ENCODE measurements around the gene POLR2J. TPM values are rescaled to one million over a fixed set of nuclear protein-coding genes. Genes with fewer than 3 reads are reported as not detected.

The POLR2J gene
- total RNA-seq, 1 experiment from 2014 or later: 69.4 TPM

GRCh38 chr7:102460467-102460866, 18.3 kb downstream of the POLR2J start:
- in situ Hi-C loops (cut with HindIII; ENCODE audit: low pct_unique_long_range_greater_than_20kb, low sequenced_read_pairs) (no loop called here), intact Hi-C loops (cut with micrococcal nuclease; ENCODE audit: unreplicated experiment) (no loop called here)
- no peak for TF ChIP-seq POLR2AphosphoS5 (IDR thresholded peaks at IDR 0.05; ENCODE audit: low read depth, low read length)
- TF ChIP-seq REST (IDR thresholded peaks at IDR 0.05; ENCODE audit: insufficient read depth in 1 of 2, low read depth in 2 of 2, low read length in 1 of 2): no peak
- TF ChIP-seq TCF7L2 (IDR thresholded peaks at IDR 0.05; ENCODE audit: low read depth, low read length): no peak
- no peak for TF ChIP-seq SIN3A (IDR thresholded peaks at IDR 0.05; ENCODE audit: borderline replicate concordance, insufficient read depth, low read depth, low read length)
- no peak for TF ChIP-seq CTCF (IDR thresholded peaks at IDR 0.05)
- H3K9me3 ChIP-seq (ENCODE audit: control insufficient read depth, insufficient read depth, low read depth, low read length): no peaks in the 10 kb centered on the region
- BruUV-seq (replicated peaks): no TSS peak
- H3K4me1 ChIP-seq (ENCODE audit: control insufficient read depth, insufficient read depth, low read length): peaks cover 7% of the 10 kb centered on the region; the same call in 1 of the 2 replicates
- no peak overlapping the region for H3K27ac ChIP-seq (ENCODE audit: low read length)
- H3K27me3 ChIP-seq (ENCODE audit: control insufficient read depth, insufficient read depth, low read length): no peaks in the 10 kb centered on the region
- peaks cover 4% of the 10 kb centered on the region; the same call in 1 of the 2 replicates for H3K36me3 ChIP-seq (ENCODE audit: control insufficient read depth, insufficient read depth, low read length)
- ATAC-seq (no peak), DNase-seq (ENCODE audit: low read depth, low spot score) (no peak)
- ChIA-PET CTCF (no interaction called here), POLR2A (no interaction called here)
- H3K4me3 ChIP-seq (ENCODE audit: low read depth in 2 of 2, low read length in 2 of 2): no peak overlapping the region

- peaks cover 2% of the 10 kb centered on the region; the same call in 1 of the 2 replicates for H3K36me3 ChIP-seq (ENCODE audit: control insufficient read depth, insufficient read depth, low read length)
- ChIA-PET POLR2A (no interaction called here), CTCF (no interaction called here)
- TF ChIP-seq SIN3A (IDR thresholded peaks at IDR 0.05; ENCODE audit: borderline replicate concordance, insufficient read depth, low read depth, low read length): no peak
- TF ChIP-seq REST (IDR thresholded peaks at IDR 0.05; ENCODE audit: insufficient read depth in 1 of 2, low read depth in 2 of 2, low read length in 1 of 2): no peak
- no peak for TF ChIP-seq POLR2AphosphoS5 (IDR thresholded peaks at IDR 0.05; ENCODE audit: low read depth, low read length)
- no peak for TF ChIP-seq TCF7L2 (IDR thresholded peaks at IDR 0.05; ENCODE audit: low read depth, low read length)
- TF ChIP-seq CTCF (IDR thresholded peaks at IDR 0.05): no peak
- DNase-seq (ENCODE audit: low read depth, low spot score): no peak
- no peak overlapping the region for H3K4me3 ChIP-seq (ENCODE audit: low read depth in 2 of 2, low read length in 2 of 2)
- in situ Hi-C loops (cut with HindIII; ENCODE audit: low pct_unique_long_range_greater_than_20kb, low sequenced_read_pairs): no loop called here
- intact Hi-C loops (cut with micrococcal nuclease; ENCODE audit: unreplicated experiment): no loop called here
- H3K27ac ChIP-seq (ENCODE audit: low read length): no peak overlapping the region
- no peak for ATAC-seq
- H3K27me3 ChIP-seq (ENCODE audit: control insufficient read depth, insufficient read depth, low read length): no peaks in the 10 kb centered on the region
- no peaks in the 10 kb centered on the region for H3K9me3 ChIP-seq (ENCODE audit: control insufficient read depth, insufficient read depth, low read depth, low read length)
- H3K4me1 ChIP-seq (ENCODE audit: control insufficient read depth, insufficient read depth, low read length): peaks cover 7% of the 10 kb centered on the region; the same call in 1 of the 2 replicates
- BruUV-seq (replicated peaks): no TSS peak
Measured at GRCh38 chr7:102459221-102459844, 19.4 kb downstream of the POLR2J start.

Data from Panc1 (cell line).